ENCODE results near the gene IFT43. TPM values are rescaled to one million over a fixed set of nuclear protein-coding genes. Genes with fewer than 3 reads are reported as not detected.

Gene IFT43
- total RNA-seq (2021) = 18.6 and 21.2 TPM in 2 replicates
- long read RNA-seq, transcript IFT43-202 (9 exons, 833 nt) = major isoform, 12 of 41 reads
- long read RNA-seq, partial matches to known transcripts = 13 of 41 reads
- long read RNA-seq, other reads (novel, unspliced or antisense) = 11 of 41 reads

GRCh38 chr14:75985618-75986438 lies at the start of gene IFT43:
TSS of gene IFT43 (plus strand) at chr14:75985763. CDS start at chr14:75985787, 24 bp downstream.
- H3K4me3 Mint-ChIP-seq = peak within 1 kb of the TSS; percentile 92 to 95
- H3K27ac Mint-ChIP-seq = peak within 1 kb of the TSS; percentile 45 to 93 (median 91); a peak in 4 of 7 replicates
- Histone ChIP-seq H3K27me3 (ENCODE audit: insufficient read depth, low read length) (peaks cover 2% of the 10 kb centered on the region; the same call in 1 of the 2 replicates), H3K9ac (ENCODE audit: extremely low read depth, insufficient read length, low read length) (no peak within 1 kb of the TSS), H3K23ac (ENCODE audit: insufficient read length, low read depth, low read length) (no peak within 1 kb of the TSS), H3T11ph (ENCODE audit: low read length) (no peak within 1 kb of the TSS), H4K91ac (ENCODE audit: insufficient read length, low read depth, low read length) (no peak within 1 kb of the TSS), H3K23me2 (ENCODE audit: insufficient read length, low read depth, low read length, poor library complexity, severe bottlenecking) (peaks cover 12% of the 10 kb centered on the region), H2BK20ac (ENCODE audit: low read depth, low read length, poor library complexity, severe bottlenecking) (no peak within 1 kb of the TSS), H3K79me1 (ENCODE audit: insufficient read depth, low read depth, low read length, poor library complexity, severe bottlenecking) (no peaks in the 10 kb centered on the region), H3K4me1 (ENCODE audit: insufficient read depth, low read length) (no peaks in the 10 kb centered on the region), H3K4me2 (ENCODE audit: insufficient read depth, insufficient read length, low read length) (peak within 1 kb of the TSS; percentile 76), H4K5ac (ENCODE audit: insufficient read length, low read depth, low read length) (no peak within 1 kb of the TSS), H3K27ac (ENCODE audit: insufficient read length, low read depth, low read length) (no peak within 1 kb of the TSS), H2BK12ac (ENCODE audit: insufficient read length, low read depth, low read length) (no peak within 1 kb of the TSS), H2BK15ac (ENCODE audit: low read depth, low read length) (no peak within 1 kb of the TSS), H3K9me3 (ENCODE audit: control insufficient read depth, low read depth, low read length) (no peaks in the 10 kb centered on the region), H2AK5ac (ENCODE audit: insufficient read length, low read length) (no peak within 1 kb of the TSS), H3K4ac (ENCODE audit: low read depth, low read length) (no peak within 1 kb of the TSS), H3K56ac (ENCODE audit: insufficient read length, low read depth, low read length) (no peak within 1 kb of the TSS), H4K8ac (replicated peaks; ENCODE audit: insufficient read length, low read depth, low read length) (no peak within 1 kb of the TSS), H2BK120ac (ENCODE audit: low read depth, low read length, poor library complexity, severe bottlenecking) (no peak within 1 kb of the TSS), H3K18ac (ENCODE audit: insufficient read length, low read depth, low read length) (no peak within 1 kb of the TSS), H3K14ac (ENCODE audit: insufficient read depth, low read length) (no peak within 1 kb of the TSS), H2BK5ac (ENCODE audit: insufficient read length, low read length) (no peak within 1 kb of the TSS), H3K79me2 (ENCODE audit: insufficient read depth, low read length) (no peaks in the 10 kb centered on the region), H2AFZ (ENCODE audit: low read length) (no peak within 1 kb of the TSS), H4K20me1 (ENCODE audit: control insufficient read depth, insufficient read depth, insufficient read length) (no peaks in the 10 kb centered on the region)
- H3K4me1 Mint-ChIP-seq = peaks cover 19 to 21% of the 10 kb centered on the region in 2 experiments
- peaks cover 42% of the 10 kb centered on the region for H3K27me3 Mint-ChIP-seq (ENCODE audit: low read depth)
- TF ChIP-seq, protein P1, sequence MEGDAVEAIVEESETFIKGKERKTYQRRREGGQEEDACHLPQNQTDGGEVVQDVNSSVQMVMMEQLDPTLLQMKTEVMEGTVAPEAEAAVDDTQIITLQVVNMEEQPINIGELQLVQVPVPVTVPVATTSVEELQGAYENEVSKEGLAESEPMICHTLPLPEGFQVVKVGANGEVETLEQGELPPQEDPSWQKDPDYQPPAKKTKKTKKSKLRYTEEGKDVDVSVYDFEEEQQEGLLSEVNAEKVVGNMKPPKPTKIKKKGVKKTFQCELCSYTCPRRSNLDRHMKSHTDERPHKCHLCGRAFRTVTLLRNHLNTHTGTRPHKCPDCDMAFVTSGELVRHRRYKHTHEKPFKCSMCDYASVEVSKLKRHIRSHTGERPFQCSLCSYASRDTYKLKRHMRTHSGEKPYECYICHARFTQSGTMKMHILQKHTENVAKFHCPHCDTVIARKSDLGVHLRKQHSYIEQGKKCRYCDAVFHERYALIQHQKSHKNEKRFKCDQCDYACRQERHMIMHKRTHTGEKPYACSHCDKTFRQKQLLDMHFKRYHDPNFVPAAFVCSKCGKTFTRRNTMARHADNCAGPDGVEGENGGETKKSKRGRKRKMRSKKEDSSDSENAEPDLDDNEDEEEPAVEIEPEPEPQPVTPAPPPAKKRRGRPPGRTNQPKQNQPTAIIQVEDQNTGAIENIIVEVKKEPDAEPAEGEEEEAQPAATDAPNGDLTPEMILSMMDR (conservative IDR thresholded peaks at IDR 0.05) = no peak
- peaks cover 0 to 12% (median 6%) of the 10 kb centered on the region in 3 experiments; a peak in 4 of 7 replicates for H3K36me3 Mint-ChIP-seq (ENCODE audit: insufficient read depth in 1 of 3, low read depth in 3 of 3)
- no CpG with 5 or more reads among the region's 52 CpGs for WGBS (ENCODE audit: extremely low coverage, insufficient read length, low lambda C conversion rate)
- DNase-seq = peak; percentile 84
- no peaks in the 10 kb centered on the region; a peak in 1 of 5 replicates for H3K9me3 Mint-ChIP-seq
